HCT116 (cell line): ENCODE measurements around the gene HSPA13. TPM values are rescaled to one million over a fixed set of nuclear protein-coding genes. Genes with fewer than 3 reads are reported as not detected.

Experiments
- ATAC-seq: fragments of 200-7000 bp; cut with Tn5 transposase; 2 replicates; pipeline ENCODE4 v1.9.1; 2020; ENCODE audit warnings: mild to moderate bottlenecking, moderate library complexity
- BruUV-seq: library from RNA; stranded (reverse); fragments of 400-500 nt; replicated peaks from 2 replicates; lab custom pipeline; 2021; lab: Mats Ljungman, UMichigan
- CTCF ChIA-PET: fragments of 300-600 bp; sonication (Branson Sonifier 250); formaldehyde crosslinking; loops from one replicate; lab custom pipeline; 2021; ENCODE audit warnings: antibody characterized with exemption; lab: Charles Lee
- POLR2A ChIA-PET: fragments of 300-600, 350-600 bp; sonication (Branson Sonifier 250); formaldehyde crosslinking; loops from one replicate; lab custom pipeline; 2021; ENCODE audit warnings: antibody characterized with exemption; lab: Charles Lee
- RAD21 ChIA-PET, 2 experiments: fragments of 300-600 bp; sonication (Branson Sonifier 250); formaldehyde crosslinking; loops; one replicate each; lab custom pipeline; 2023; ENCODE audit warnings: low total read pairs in 2 of 2; ENCODE audit not compliant: uncharacterized antibody in 2 of 2, unreplicated experiment in 2 of 2, low non-redundant PET in 1 of 2; lab: Charles Lee
- DNase-seq: peaks from one replicate; pipeline ENCODE4 v3.0.0-alpha.2; 2010; ENCODE audit warnings: low read depth, low spot score
- H2AFZ ChIP-seq: fragments of 200-600 bp; shearing (Covaris generic), sonication (generic); 2 replicates; pipeline ENCODE4 v1.6.1; 2017; ENCODE audit warnings: low read depth, mixed run types, mixed read lengths, antibody characterized with exemption, low read length; ENCODE audit not compliant: poor library complexity, severe bottlenecking
- H3K27ac ChIP-seq: 2 replicates; pipeline ENCODE4 v1.5.1; 2012; ENCODE audit warnings: low read depth, low read length
- H3K27me3 ChIP-seq: fragments of 200-600 bp; sonication (generic); 2 replicates; pipeline ENCODE4 v1.6.1; 2016; ENCODE audit warnings: mixed run types, low read length, mixed read lengths; ENCODE audit not compliant: insufficient read depth
- H3K36me3 ChIP-seq, 2 experiments: fragments of 200-500 bp in 1 of 2; fragments of 200-600 bp in 1 of 2; sonication (Bioruptor generic) in 1 of 2; sonication (generic) in 1 of 2; 2 replicates each; pipeline versions ENCODE4 v1.5.1 to v1.6.1; 2014 to 2016; ENCODE audit warnings: low read length in 2 of 2, inconsistent platforms in 1 of 2, mixed read lengths in 1 of 2, mixed run types in 1 of 2; ENCODE audit not compliant: insufficient read depth in 2 of 2, control insufficient read depth in 1 of 2
- H3K4me1 ChIP-seq, 2 experiments: fragments of 200-600 bp in 1 of 2; sonication (generic) in 1 of 2; 2 replicates each; pipeline versions ENCODE4 v1.5.1 to v1.6.1; 2012 to 2017; ENCODE audit warnings: low read length in 2 of 2, inconsistent platforms in 1 of 2, mild to moderate bottlenecking in 1 of 2, mixed read lengths in 1 of 2, mixed run types in 1 of 2, moderate library complexity in 1 of 2; ENCODE audit not compliant: insufficient read depth in 2 of 2, control insufficient read depth in 1 of 2
- H3K4me2 ChIP-seq: fragments of 200-600 bp; sonication (generic); 2 replicates; pipeline ENCODE4 v1.6.1; 2017; ENCODE audit warnings: mixed run types, low read length, mixed read lengths
- H3K4me3 ChIP-seq, 2 experiments: fragments of 200-600 bp in 1 of 2; sonication (generic) in 1 of 2; replicated peaks in 1 of 2; 2 replicates each; pipeline ENCODE4 v1.5.1; 2011 to 2016; ENCODE audit warnings: low read length in 2 of 2, control low read depth in 1 of 2, low read depth in 1 of 2, mild to moderate bottlenecking in 1 of 2, mixed read lengths in 1 of 2, mixed run types in 1 of 2
- H3K79me2 ChIP-seq: fragments of 200-600 bp; sonication (generic); 2 replicates; pipeline ENCODE4 v1.6.1; 2017; ENCODE audit warnings: mild to moderate bottlenecking, mixed run types, low read length, moderate library complexity, mixed read lengths; ENCODE audit not compliant: insufficient read depth
- H3K9ac ChIP-seq: fragments of 200-600 bp; sonication (generic); 2 replicates; pipeline ENCODE4 v1.6.1; 2016; ENCODE audit warnings: low read length, mixed read lengths
- H3K9me2 ChIP-seq: fragments of 200-600 bp; sonication (generic), shearing (Covaris generic); 2 replicates; pipeline ENCODE4 v1.6.1; 2017; ENCODE audit warnings: mixed run types, mild to moderate bottlenecking, moderate library complexity; ENCODE audit not compliant: insufficient read depth
- H3K9me3 ChIP-seq, 2 experiments: fragments of 200-500 bp in 1 of 2; fragments of 200-600 bp in 1 of 2; sonication (Bioruptor generic) in 1 of 2; sonication (generic) in 1 of 2; 2 replicates each; pipeline ENCODE4 v1.6.1; 2014 to 2017; ENCODE audit warnings: low read length in 2 of 2, mixed read lengths in 2 of 2, inconsistent platforms in 1 of 2, low read depth in 1 of 2, mild to moderate bottlenecking in 1 of 2, mixed run types in 1 of 2, moderate library complexity in 1 of 2; ENCODE audit not compliant: control insufficient read depth in 1 of 2, insufficient read depth in 1 of 2
- H4K20me1 ChIP-seq: fragments of 200-600 bp; sonication (generic), shearing (Covaris generic); 2 replicates; pipeline ENCODE4 v1.6.1; 2017; ENCODE audit warnings: mixed run types, mild to moderate bottlenecking, moderate library complexity; ENCODE audit not compliant: insufficient read depth
- CBX3 ChIP-seq: IDR thresholded peaks from 2 replicates; pipeline ENCODE4 v1.6.1; 2012; ENCODE audit warnings: low read depth
- EGR1 ChIP-seq: IDR thresholded peaks from 2 replicates; pipeline ENCODE4 v1.6.1; 2012; ENCODE audit warnings: low read depth
- FOSL1 ChIP-seq: IDR thresholded peaks from 2 replicates; pipeline ENCODE4 v1.6.1; 2012; ENCODE audit warnings: low read depth
- POLR2A ChIP-seq: IDR thresholded peaks from 2 replicates; pipeline ENCODE4 v1.7.0; 2011; ENCODE audit warnings: borderline replicate concordance; ENCODE audit not compliant: insufficient read depth, insufficient read length; ENCODE audit errors: extremely low read depth
- POLR2AphosphoS5 ChIP-seq: IDR thresholded peaks from 2 replicates; pipeline ENCODE4 v1.6.1; 2011; ENCODE audit warnings: mild to moderate bottlenecking, low read depth, low read length, moderate library complexity
- SRF ChIP-seq: IDR thresholded peaks from 2 replicates; pipeline ENCODE4 v1.6.1; 2012; ENCODE audit warnings: low read depth
- intact Hi-C: fragments of 100-400 bp; cut with micrococcal nuclease; formaldehyde crosslinking; loops from 2 replicates; pipeline ENCODE4 v1.10.0; 2022
- total RNA-seq: library from RNA; stranded (reverse); gene quantifications from one replicate; pipeline ENCODE4 v1.2.1, GENCODE V29; 2021; ENCODE audit not compliant: unreplicated experiment
- TF ChIP-seq, protein P1 (sequence below): IDR thresholded peaks from 2 replicates; pipeline ENCODE4 v1.6.1; 2012
- TF ChIP-seq, protein P2 (sequence below): IDR thresholded peaks from 2 replicates; pipeline ENCODE4 v1.6.1; 2012; ENCODE audit warnings: low read depth

The HSPA13 gene
- total RNA-seq, 1 experiment from 2014 or later = 32.7 TPM

DNA sequence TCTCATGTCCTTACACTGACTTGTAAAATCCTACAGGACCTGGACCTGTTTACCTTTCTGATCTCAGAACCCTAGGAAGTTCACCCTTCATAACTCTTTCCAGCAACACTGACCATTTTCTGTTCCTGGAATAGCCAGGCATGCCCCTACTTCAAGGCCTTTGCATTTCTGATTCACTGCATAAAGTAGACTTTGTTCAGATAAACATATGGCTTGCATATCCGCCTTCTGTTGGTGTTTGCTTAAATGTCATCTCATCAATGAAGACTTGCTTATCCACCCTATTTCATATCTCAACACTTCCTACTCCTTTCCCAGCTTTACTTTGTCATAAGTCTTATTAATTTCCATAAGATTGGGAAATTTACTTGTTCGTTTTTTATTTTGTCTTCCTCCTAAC lies 57.4 kb downstream of the HSPA13 start:
- ChIA-PET RAD21 (no interaction called here), POLR2A (no interaction called here), CTCF (no interaction called here)
- H3K79me2 ChIP-seq = no peaks in the 10 kb centered on the region
- H3K9me2 ChIP-seq = no peaks in the 10 kb centered on the region
- ATAC-seq (no peak), DNase-seq (no peak)
- H3K4me2 ChIP-seq = no peak overlapping the region
- no TSS peak for BruUV-seq
- no peak overlapping the region for H3K9ac ChIP-seq
- intact Hi-C loops = loop anchor here (10.0 kb wide), 1 partner anchor 109 kb away; no protein-coding TSS in a partner anchor
- no peak overlapping the region for H3K4me3 ChIP-seq
- no peak overlapping the region for H3K27ac ChIP-seq
- H3K36me3 ChIP-seq = no peaks in the 10 kb centered on the region
- no peaks in the 10 kb centered on the region for H3K4me1 ChIP-seq
- peaks cover 0 to 9% of the 10 kb centered on the region in 2 experiments; a peak in 1 of 4 replicates for H3K9me3 ChIP-seq
- H2AFZ ChIP-seq = no peak overlapping the region
- no peak for TF ChIP-seq POLR2A
- TF ChIP-seq, protein P1, sequence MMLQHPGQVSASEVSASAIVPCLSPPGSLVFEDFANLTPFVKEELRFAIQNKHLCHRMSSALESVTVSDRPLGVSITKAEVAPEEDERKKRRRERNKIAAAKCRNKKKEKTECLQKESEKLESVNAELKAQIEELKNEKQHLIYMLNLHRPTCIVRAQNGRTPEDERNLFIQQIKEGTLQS = no peak
- TF ChIP-seq EGR1 = no peak
- no peak for TF ChIP-seq SRF
- TF ChIP-seq FOSL1 = no peak
- no peak for TF ChIP-seq POLR2AphosphoS5
- no peak for TF ChIP-seq CBX3
- TF ChIP-seq, protein P2, sequence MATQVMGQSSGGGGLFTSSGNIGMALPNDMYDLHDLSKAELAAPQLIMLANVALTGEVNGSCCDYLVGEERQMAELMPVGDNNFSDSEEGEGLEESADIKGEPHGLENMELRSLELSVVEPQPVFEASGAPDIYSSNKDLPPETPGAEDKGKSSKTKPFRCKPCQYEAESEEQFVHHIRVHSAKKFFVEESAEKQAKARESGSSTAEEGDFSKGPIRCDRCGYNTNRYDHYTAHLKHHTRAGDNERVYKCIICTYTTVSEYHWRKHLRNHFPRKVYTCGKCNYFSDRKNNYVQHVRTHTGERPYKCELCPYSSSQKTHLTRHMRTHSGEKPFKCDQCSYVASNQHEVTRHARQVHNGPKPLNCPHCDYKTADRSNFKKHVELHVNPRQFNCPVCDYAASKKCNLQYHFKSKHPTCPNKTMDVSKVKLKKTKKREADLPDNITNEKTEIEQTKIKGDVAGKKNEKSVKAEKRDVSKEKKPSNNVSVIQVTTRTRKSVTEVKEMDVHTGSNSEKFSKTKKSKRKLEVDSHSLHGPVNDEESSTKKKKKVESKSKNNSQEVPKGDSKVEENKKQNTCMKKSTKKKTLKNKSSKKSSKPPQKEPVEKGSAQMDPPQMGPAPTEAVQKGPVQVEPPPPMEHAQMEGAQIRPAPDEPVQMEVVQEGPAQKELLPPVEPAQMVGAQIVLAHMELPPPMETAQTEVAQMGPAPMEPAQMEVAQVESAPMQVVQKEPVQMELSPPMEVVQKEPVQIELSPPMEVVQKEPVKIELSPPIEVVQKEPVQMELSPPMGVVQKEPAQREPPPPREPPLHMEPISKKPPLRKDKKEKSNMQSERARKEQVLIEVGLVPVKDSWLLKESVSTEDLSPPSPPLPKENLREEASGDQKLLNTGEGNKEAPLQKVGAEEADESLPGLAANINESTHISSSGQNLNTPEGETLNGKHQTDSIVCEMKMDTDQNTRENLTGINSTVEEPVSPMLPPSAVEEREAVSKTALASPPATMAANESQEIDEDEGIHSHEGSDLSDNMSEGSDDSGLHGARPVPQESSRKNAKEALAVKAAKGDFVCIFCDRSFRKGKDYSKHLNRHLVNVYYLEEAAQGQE = no peak
- H4K20me1 ChIP-seq = no peaks in the 10 kb centered on the region
- H3K27me3 ChIP-seq = no peaks in the 10 kb centered on the region

Other genes starting within 250 kb of the HSPA13 start
- not detected for gene LIPI, start 172.2 kb downstream of the HSPA13 start, total RNA-seq
- gene RBM11, start 167.0 kb downstream of the HSPA13 start, total RNA-seq = not detected
- 0.57 TPM for gene SAMSN1, start 163.2 kb upstream of the HSPA13 start, total RNA-seq